HG03066 (cell line): Measurements from ENCODE around the gene GRHPR.
"Not testable (repeated sequence)": the region's sequence is repeated elsewhere in the genome, so short reads cannot be mapped to it uniquely, and the experiment has no call there.

Experiments
- ATAC-seq: cut with Tn5 transposase; IDR thresholded peaks from one replicate; pipeline ENCODE4 v1.9.1; 2021; ENCODE audit warnings: low read depth; ENCODE audit not compliant: unreplicated experiment

The GRHPR gene

DNA sequence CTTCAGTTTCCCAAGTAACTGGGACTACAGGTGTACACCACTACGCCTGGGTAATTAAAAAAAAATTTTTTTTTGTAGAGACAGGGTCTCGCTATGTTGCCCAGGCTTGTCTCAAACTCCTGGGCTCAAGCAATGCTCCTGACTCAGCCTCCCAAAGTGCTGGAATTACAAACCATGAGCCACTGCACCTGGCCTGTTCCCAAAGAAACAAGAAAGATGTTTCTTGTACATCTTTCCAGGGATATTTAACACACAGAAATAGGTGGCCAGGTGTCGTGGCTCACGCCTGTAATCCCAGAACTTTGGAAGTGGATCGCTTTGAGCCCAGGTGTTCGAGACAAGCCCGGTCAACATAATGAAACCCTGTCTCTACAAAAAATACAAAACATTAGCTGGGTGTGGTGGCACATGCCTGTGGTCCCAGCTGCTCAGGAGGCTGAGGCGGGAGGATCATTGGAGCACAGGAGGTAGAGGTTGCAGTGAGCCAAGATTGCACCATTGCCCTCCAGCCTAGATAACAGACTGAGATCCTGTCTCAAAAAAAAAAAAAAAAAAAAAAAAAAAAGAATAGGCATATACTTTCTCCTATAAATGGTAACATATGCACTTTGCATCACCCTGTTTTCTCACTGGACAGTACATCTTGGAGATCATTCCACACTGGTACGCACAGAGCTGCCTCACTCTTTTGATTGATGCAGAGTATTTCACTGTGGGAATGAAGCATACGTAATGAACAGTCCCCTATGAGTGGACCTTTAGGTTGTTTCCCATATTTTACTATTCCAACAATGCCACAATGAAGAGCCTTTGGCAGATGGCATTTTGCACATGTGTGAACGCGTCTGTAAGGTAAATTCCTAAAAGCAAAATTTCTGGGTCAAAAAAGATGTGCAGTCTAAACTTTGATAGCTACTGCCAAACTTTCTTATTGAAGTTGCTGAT is 2.0 kb upstream of the GRHPR start:
- ATAC-seq: no peak

DNA sequence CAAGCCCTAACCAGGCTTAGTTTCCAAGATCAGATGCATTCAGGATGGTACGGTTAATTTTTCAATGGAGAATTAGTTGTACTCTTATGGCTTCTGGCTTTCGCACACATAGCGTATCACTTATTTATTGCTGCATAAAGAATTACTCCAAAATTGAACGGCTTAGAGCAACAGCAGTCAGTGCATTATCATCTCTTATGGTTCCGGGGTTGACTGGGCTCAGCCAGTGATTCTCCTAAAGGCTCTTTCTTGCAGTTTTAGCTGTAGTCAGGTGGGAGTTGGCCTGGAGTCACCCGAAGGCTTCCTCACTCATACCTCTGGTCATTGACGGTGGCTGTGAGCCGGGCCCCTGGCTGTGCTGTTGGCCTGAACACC is 595 bp upstream of the GRHPR start:
- no peak for ATAC-seq

DNA sequence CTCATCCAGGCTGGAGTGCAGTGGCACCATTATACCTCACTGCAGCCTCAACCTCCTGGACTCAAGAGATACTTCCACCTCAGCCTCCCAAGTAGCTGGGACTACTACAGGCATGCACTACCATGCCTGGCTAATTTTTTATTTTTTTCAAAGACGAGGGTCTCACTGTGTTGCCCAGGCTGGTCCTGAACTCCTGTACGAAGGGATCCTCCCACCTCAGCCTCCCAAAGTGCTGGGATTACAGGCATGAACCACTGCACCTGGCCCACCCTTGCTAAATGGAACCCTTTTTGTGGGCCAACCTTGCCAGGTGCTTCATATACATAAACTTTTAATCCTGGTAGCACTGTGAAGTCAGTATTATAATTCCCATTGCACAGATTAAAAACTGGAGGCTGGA is 1.0 kb downstream of the GRHPR start:
- no peak for ATAC-seq

DNA sequence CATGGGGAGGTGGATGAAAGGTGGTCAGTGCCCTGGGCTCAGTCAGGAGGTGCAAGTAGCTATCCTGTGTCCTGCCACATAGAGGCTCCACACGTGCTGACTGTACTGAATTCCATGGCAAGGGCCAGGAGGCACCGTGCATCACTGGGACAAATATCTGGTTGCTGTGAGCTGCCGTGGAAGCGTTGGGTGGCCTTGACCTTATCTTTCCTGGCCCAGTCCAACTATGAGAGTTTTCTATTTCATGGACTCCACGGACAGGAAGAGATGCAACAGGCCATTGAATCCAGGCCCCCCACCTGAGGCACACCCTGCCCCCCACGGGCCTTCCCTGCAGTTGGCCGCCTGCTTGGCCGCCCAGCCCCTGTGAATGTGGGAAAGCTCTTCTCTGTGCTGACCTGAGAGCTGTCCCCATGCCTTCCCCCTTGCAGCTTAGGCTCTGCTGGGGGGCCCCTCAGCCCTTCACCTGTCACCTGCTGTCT is 1.7 kb downstream of the GRHPR start:
- ATAC-seq: no peak

DNA sequence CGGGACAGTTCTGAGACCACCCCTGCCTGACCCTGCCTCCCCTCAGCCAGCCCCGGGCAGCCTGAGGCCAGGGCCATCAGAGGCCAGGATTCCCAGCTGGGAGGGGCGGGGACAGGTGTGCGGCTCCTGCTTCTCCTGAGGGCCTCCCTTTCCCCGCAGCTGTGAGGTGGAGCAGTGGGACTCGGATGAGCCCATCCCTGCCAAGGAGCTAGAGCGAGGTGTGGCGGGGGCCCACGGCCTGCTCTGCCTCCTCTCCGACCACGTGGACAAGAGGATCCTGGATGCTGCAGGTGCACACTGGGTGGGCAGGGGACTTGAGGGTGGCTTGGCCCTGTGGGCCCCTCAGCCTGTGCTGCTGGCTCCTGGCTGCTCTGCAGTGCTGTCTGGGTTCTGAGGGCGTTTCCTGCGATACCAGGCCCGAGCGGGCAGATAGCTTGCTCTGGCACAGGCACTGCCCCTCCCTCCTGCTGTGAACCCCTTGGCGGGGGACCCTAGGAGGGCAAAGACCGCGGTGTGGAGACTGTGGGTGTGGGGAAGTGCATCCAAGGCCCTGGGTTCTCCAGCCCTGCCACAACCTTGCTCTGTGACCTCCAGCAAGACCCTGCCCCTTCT is 2.3 kb downstream of the GRHPR start:
- no peak for ATAC-seq

DNA sequence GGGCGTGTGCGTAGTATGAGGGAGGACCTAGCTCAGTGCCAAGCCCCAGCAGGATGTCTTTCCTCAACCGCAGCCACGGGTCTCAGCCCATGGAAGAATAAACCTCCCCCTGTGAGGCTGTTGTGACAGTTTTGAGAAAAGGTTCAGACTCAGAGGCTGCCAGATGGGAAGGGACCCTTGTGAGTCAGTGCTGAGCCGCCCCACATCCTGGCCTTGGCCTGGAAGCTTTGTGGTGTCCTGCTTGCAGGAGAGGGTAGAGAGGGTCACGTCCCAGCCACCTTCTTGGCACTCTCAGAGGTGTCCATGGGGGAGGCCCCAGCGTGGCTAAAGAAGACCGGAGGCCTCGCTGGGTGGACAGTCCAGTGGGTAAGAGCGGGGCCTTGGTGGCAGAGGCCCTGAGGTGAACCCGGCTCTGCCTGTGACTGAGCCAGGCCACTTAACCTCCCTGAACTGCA is 2.8 kb downstream of the GRHPR start:
- ATAC-seq: no peak

DNA sequence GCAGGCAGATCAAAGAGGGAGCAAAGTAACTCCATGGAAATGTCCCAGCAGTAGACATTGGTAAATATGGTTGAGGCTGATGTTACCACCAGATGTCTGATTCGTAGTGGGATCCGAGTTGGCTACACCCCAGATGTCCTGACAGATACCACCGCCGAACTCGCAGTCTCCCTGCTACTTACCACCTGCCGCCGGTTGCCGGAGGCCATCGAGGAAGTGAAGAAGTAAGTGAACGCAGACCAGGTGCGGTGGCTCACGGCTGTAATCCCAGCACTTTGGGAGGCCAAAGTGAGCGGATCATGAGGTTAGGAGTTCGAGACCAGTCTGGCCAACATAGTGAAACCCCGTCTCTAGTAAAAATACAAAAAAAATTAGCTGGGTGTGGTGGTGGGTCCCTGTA is 3.9 kb downstream of the GRHPR start:
- not testable (repeated sequence) for ATAC-seq

DNA sequence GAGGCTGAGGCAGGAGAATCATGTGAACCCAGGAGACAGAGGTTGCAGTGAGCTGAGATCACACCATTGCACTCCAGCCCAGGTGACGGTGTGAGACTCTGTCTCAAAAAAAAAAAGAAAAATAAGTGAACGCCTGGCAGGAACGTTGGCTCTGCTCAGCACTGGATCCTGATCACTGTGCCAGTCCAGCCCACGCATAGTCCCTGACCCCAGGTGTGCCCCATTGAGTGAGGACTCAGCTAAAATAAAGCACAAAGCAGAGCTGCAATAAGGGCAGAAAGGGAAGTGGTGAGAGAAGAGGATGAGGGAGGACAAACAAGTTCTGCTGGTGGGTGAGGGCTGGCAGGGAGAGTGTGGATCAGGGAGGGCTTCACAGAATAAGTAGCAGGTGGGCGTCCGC is 4.3 kb downstream of the GRHPR start:
- ATAC-seq: no peak

DNA sequence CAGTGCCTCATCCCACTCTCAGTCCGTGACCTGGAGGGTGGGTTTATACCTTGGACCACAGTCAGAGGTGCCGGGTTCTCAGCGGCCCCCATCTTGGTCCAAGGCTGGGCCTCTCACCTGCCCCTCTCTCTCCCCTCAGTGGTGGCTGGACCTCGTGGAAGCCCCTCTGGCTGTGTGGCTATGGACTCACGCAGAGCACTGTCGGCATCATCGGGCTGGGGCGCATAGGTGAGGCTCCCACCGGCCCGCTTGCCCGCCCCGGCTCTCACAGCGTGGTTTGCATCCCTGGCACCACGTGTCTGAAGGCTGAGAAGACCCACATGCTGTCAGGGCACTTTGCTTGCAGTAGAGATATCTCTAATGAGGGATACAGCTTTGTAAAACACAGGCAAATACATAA is 5.8 kb downstream of the GRHPR start:
- no peak for ATAC-seq

DNA sequence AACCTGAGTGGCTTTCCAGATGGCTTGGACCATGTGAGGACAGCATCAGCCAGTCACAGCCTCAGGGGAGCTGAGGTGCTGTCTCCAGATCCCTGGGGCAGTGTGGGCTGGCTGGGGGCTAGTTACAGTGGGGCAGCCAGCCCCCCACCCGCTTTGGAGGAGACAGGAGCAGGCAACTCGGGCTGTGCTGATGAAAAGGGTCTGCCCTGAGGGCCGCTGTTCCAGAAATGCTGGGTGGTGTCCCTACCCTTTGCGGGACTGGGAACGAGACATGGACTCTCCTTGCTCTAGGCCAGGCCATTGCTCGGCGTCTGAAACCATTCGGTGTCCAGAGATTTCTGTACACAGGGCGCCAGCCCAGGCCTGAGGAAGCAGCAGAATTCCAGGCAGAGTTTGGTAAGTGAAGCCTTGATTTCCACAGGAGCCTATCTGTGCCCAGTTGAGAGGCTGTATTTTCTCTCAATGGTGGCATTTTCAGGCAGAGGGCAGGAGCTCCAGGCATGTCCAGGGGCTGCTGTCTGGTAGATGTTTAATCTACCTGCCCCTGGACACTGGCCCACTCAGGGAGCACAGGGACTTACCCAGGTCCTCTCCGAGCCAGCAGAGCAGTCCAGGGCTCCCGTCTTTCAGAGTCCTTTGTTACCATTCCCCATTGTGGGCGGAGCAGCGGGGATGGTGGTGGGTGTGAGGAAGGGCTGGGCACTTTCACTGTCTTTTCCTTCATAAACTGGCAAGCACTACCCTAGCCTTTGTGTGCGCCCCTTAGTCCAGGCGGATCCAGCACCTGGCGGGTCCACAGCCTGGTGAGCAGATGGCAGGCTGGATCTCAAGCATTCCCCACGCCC is 7.2 kb downstream of the GRHPR start:
- ATAC-seq: no peak

DNA sequence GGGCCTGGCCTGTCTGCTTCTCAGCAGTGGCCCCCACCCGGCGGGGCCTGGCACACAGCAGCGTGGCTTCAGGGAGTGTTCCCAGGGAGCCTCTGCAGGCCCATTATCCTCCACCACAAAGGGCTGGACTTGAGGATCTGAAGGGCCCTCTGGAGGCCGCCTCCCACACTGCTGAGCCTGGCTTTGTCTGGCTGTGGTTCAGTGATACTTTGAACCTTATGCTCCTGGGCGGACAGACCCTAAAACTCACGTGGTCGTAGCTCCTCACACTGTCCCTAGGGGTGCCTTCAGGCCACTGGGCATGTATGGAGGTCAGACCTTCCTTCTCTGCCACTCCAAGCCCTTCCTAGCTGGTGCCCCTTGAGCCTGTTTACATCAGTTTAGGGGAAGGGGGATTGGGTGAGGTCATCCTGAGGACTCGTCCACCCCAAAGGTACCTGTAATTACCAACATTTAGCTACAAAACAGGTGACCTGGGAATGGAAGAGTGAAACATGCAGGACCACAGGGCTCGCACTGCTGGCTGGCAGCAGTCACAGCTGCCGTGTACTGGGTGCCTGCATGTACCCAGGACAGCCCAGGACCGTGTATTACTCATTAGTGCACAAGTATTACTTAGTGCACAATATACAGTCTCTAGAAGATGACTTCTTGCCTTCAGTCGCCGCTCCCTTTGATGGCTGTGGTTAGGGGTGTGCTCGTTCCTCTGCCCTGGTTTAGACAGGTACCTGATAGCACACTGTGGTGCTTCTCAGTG is 8.5 kb downstream of the GRHPR start:
- ATAC-seq: no peak

DNA sequence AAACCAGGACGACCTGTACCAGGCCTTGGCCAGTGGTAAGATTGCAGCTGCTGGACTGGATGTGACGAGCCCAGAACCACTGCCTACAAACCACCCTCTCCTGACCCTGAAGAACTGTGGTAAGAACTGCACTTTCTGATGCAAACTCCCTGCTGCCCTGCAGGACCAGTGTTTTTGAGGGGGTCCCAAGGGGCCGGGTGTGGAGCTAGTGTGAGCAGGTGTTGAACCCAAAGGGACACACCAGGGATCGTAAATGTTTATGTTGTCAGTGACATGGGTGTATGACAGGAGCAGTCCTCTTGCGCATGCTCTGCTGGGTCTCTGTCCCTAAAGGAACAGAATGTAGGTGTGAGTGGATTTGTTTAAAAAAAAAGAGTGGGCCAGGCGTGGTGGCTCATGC is 9.5 kb downstream of the GRHPR start:
- no peak for ATAC-seq

DNA sequence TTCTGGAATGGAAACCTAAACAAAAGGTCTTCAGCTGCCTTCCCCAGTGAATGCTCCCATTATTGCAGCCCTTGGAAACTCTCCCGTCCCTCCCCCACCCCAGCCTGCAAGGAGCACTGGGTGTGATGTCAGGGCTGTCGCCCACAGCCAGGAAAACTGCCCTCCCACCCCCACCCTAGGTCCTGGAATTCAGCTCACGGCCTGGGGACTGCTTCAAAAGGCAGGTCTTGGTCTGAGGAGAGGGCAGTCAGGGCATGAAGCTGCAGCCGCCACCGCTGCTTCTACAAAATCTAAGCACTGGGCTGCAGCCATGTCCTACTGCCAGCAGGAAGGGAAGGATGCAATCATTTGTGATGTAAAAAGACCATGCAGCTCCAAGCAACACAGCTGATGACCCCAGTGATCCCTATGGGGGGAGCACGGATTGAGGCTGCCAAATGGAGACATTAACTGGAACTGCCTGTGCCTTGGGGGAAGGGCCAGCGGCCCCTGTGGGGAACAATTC is 11.4 kb downstream of the GRHPR start:
- ATAC-seq: no peak

DNA sequence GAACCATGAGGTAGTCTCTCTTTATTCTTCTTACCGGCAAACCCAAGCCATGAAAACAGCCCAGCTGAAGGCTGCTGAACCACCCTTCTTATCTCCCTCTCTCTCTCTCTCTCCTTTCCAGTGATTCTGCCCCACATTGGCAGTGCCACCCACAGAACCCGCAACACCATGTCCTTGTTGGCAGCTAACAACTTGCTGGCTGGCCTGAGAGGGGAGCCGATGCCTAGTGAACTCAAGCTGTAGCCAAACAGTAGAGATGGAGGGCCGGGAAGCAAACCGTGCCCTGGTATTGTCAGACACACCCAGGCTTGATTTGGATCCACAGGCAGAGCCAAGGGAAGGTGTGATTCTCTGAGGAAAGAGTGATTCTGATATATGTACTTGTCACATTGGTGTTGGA is 14.0 kb downstream of the GRHPR start:
- ATAC-seq: no peak

DNA sequence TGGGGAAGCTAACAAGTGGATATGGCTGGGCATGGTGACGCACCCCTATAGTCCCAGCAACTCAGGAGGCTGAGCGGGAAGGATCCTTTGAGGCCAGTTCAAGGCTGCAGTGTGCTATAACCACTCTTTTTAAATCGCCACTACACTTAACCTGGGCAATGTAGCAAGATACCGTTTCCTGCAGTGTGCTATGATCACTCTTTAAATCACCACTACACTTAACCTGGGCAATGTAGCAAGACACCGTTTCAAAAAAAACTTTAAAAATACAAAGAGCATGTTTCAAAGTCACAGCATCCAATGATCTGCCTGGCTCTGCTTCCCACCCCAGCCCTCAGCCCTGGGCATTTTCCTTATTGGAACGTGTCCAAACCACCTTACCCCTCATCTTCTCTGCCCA is 14.5 kb downstream of the GRHPR start:
- no peak for ATAC-seq

DNA sequence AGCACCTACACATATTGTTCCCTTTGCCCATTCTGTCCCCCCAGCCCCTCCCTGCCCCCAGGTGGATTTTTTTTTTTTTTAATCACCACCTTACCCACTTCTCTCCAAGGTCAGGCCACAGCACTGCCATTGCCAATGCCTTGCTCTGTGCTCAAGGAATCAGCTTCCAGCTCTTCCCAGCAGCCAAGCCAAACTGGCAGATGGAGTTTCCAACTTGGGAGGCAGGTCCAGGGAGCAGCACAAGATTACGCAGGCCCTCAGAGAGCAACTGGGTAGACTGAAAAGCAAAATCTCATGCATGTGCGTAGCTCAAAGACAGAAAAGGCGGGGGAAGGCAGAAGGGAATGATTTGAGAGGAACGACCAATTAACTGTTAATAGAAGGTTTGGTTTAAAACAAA is 15.1 kb downstream of the GRHPR start:
- no peak for ATAC-seq

DNA sequence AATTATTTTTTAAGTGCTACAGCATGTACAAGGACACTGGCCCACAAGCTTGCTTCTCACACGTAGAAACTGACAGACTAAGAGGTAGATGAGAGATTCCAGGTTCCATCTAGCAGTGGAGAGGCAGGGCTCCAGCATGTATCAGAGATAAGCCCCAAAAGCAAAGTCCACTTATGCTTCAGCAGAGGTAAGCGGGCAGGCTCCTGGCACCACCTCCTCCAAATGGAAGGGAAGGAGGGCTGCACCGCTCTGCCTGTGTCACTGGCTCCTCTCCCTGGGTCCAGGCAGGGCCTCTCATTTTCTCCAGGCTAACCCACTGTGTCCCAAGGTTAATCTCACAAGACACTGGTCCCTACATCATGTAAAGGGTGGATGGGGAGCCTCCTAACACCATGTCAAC is 15.9 kb downstream of the GRHPR start:
- ATAC-seq: no peak

DNA sequence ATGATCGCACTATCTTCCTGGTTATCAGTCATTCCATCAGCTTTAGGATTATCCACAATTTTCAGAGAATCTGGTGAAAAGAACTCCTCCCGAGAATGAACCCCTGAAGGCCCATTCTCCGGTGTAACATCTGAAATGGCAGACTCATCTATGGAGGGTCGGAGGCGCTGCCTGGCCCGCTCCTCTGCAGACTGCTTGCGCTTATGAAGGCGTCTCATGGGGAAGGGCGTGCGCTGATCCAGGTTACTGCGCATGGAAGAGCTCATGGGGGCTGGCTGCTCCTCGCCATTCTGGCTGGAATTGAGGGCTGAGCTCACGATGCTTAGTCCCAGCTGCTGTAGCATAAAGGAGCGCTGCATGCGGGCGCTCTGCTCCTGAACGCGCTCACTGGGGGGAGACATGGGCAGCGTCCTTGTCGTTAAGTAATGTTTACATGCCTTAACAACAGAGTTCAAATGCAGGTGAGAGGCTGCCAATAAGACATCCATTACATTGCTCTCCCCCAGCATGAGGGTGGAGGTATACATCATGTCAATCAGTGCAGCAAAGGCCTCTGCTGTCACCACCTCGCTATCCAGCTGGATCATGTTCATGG is 19.4 kb downstream of the GRHPR start:
- ATAC-seq: no peak

DNA sequence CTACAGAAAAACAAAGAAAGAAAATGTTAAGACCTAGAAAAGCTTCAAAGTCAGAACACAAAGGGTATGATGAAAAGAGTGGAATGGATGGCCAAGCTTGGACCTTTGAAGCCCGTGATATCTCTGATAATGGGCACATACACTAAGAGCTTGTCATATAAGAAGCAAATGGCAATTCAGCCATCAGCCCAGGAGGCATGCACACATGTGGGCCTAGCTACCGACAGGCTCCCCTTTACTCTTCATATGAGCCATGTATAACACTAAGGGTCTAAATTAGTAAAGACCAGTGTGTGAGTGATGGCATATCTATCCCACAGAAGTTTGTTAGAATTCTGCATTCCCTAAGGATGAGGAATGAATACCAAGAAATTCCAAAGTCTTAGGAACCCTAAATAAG is 20.1 kb downstream of the GRHPR start:
- no peak for ATAC-seq

DNA sequence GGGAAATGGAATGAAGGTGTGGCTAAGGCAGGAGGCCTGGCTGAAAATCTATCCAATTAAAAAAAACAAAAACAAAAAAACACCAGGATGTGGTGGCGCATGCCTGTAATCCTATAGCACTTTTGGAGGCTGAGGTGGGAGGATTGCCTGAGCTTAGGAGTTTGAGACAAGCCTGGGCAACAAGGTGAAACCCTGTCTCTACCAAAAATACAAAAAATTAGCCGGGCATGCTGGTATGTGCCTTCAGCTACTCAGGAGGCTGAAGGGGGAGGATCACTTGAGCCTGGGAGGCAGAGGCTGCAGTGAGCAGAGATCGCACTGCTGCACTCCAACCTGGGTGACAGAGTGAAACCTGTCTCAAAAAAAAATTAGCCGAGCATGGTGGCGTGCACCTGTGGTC is 21.1 kb downstream of the GRHPR start:
- no peak for ATAC-seq
